Duodenal mucosa (tissue), 2 donors: ENCODE results near the gene TRPV4.

Experiments used
- H3K27ac ChIP-seq: one replicate; pipeline ENCODE4 v1.7.0; 2013; ENCODE audit warnings: low read depth, low read length
- H3K27me3 ChIP-seq, 2 donors: one replicate each; pipeline ENCODE4 v1.7.0; 2013; ENCODE audit warnings: low read length in 2 of 2, control low read depth in 1 of 2; ENCODE audit not compliant: insufficient read depth in 2 of 2, control insufficient read depth in 1 of 2
- H3K36me3 ChIP-seq, 2 donors: one replicate each; pipeline ENCODE4 v1.7.0; 2013; ENCODE audit warnings: low read length in 2 of 2, control low read depth in 1 of 2; ENCODE audit not compliant: insufficient read depth in 2 of 2, control insufficient read depth in 1 of 2
- H3K4me1 ChIP-seq, 2 donors: one replicate each; pipeline ENCODE4 v1.7.0; 2013; ENCODE audit warnings: low read length in 2 of 2, control low read depth in 1 of 2; ENCODE audit not compliant: insufficient read depth in 2 of 2, control insufficient read depth in 1 of 2
- H3K4me3 ChIP-seq, 2 donors: one replicate each; pipeline ENCODE4 v1.7.0; 2013; ENCODE audit warnings: low read length in 2 of 2, low read depth in 1 of 2
- H3K9ac ChIP-seq, 2 donors: one replicate each; pipeline ENCODE4 v1.7.0; 2013; ENCODE audit warnings: low read length in 2 of 2, low read depth in 1 of 2
- H3K9me3 ChIP-seq, 2 donors: one replicate each; pipeline ENCODE4 v1.7.0; 2013; ENCODE audit warnings: low read length in 2 of 2, control low read depth in 1 of 2; ENCODE audit not compliant: control insufficient read depth in 1 of 2

Gene TRPV4

DNA sequence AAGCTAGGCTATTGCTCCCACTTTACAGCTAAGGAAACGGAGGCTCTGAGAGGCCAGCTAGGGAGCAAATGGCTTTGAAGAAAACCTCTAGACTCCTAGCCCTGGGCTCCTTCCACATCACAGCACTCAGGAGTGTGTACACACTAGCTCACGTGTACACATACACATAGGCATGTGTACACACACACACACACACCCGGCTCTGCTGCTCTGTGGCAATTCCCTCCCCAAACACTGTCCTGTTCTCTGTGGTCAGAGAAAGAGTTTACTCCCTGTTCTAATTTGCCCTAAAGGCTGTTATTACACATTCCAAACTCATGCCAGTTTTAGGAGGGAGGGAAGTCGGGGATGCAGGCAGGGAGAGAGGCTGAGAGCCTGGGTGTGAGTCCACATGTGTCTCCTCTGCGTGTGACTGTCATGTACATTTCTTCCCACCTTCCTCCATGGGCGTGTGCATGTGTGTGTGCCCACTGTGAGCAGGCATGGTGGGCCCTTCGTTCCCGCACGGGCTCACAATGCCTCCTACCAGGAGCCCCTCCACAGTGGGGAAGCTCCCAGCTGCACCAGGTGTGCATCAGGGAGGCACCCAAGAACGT, 14.2 kb downstream of the TRPV4 start:
- H3K9ac ChIP-seq, result no peak overlapping the region

DNA sequence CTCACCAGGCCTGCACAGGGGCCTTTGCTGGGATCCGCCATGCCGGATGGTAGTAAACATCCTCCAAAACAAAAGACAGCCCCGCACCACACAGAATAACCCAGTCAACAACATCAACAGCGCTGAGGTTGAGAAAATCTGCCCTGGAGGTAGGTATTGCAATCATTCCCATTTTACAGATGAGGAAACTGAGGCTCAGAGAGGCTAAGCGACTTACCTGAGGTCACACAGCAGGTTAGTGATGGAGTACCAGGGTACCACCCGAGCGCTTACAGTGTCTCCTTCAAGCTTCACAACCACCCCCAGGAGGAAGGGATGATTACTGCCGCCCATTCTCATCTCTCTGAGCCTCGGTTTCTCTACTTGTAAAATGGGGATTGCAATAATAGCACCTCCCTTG, 14.9 kb downstream of the TRPV4 start:
- Histone ChIP-seq H3K4me3 (no peak overlapping the region), H3K36me3 (no peaks in the 10 kb centered on the region), H3K4me1 (peaks cover 6 to 8% of the 10 kb centered on the region in 2 donors), H3K9ac (no peak overlapping the region), H3K27ac (no peak overlapping the region), H3K9me3 (no peaks in the 10 kb centered on the region), H3K27me3 (peaks cover 0 to 7% of the 10 kb centered on the region in 2 donors)

More for the DNA sequence above, 14.2 kb downstream of the TRPV4 start:
- Histone ChIP-seq H3K27ac (no peak overlapping the region), H3K27me3 (peaks cover 0 to 7% of the 10 kb centered on the region in 2 donors), H3K4me1 (peaks cover 11 to 14% of the 10 kb centered on the region in 2 donors), H3K4me3 (no peak overlapping the region), H3K9me3 (no peaks in the 10 kb centered on the region), H3K36me3 (no peaks in the 10 kb centered on the region)

GRCh38 chr12:109817627-109818231, 15.5 kb downstream of the TRPV4 start:
- Histone ChIP-seq H3K4me3 (no peak overlapping the region), H3K9me3 (no peaks in the 10 kb centered on the region), H3K27ac (no peak overlapping the region), H3K27me3 (peaks cover 0 to 7% of the 10 kb centered on the region in 2 donors), H3K9ac (no peak overlapping the region), H3K36me3 (no peaks in the 10 kb centered on the region), H3K4me1 (peaks cover under 1 to 3% of the 10 kb centered on the region in 2 donors)

DNA sequence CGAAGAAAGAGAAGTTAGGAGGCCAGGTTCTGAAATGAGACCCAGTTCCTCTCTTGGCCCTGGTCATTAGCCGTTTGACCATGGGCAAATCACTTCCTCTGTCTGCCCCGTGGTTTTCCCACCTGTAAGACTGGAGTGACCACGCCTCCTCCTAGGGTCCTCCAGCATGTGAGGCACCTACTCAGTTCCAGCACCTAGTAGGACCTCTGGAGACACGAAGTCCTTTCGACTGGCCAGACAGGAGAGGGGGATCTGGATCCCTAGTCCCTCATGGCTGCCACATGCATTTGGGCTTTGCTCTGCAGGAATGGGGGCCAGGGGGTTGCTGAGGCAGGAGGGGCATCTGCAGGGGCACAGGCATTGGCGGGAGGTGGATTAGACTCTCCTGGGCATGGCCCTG, 16.3 kb downstream of the TRPV4 start:
- Histone ChIP-seq H3K27ac (no peak overlapping the region), H3K36me3 (no peaks in the 10 kb centered on the region), H3K9ac (no peak overlapping the region), H3K27me3 (peaks cover 0 to 7% of the 10 kb centered on the region in 2 donors), H3K4me3 (no peak overlapping the region), H3K4me1 (no peaks in the 10 kb centered on the region), H3K9me3 (no peaks in the 10 kb centered on the region)

DNA sequence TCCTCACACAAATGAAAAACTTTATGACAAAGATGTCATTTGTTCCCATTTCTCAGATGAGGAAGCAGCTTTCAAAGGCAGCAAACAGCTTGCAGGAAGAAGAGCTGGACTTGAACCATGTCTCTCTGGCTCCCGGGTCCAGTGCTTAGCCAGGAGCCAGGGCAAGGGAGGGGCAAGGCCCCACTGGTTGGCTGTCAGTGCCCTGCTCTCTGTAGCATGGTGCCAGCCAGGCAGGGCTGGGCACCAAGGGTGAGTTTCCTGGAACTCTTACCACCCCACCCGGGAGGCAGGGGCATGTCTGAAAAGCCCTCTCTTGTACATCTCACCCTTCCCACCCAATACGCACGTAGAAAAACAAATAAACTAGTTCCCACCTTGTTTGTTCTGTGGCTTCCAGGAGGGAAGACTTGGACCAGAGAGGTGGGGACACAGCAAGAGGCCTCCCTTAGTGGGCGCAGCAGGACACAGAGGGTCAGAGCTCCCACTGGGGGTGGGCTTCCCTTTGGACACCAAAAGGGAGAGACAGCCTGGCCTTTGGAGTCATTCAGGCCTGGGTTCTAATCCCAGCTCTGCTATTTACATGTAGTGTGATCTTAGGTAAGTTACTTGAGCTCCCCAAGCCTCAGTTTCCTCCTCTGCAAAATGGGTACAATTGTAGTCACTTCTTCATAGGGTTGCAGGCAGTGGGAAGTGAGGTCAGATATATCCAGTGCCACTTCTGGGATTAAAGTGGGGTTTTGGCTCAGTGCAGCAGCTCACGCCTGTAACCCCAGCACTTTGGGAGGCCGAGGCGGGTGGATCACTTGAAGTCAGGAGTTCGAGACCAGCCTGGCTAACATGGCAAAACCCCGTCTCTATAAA, 17.2 kb downstream of the TRPV4 start:
- H3K36me3 ChIP-seq, result no peaks in the 10 kb centered on the region
- H3K9ac ChIP-seq, result no peak overlapping the region
- peaks cover 0 to 7% of the 10 kb centered on the region in 2 donors for H3K27me3 ChIP-seq
- H3K4me1 ChIP-seq, result no peaks in the 10 kb centered on the region
- H3K27ac ChIP-seq, result no peak overlapping the region
- no peaks in the 10 kb centered on the region for H3K9me3 ChIP-seq
- no peak overlapping the region for H3K4me3 ChIP-seq

DNA sequence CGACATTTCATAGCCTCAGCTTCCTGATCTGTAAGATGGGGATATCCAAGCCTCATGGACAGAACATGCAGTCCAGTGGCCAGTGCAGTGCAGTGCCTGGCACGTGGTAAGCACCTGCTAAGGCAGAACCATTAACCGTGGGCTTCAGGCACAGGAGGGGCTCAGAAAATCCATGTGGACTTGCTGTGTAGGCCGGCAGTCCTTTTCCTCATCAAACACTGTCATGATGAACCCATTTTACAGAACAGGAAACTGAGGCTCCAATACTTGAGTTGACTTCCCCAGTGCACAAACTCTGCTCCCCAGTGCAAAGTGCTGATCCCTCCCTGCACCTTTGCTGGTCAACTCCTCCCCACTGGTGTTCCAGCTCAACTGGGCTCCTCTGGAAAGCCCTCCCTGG, 18.0 kb downstream of the TRPV4 start:
- no peak overlapping the region for H3K27ac ChIP-seq
- H3K4me1 ChIP-seq, result no peaks in the 10 kb centered on the region
- no peaks in the 10 kb centered on the region for H3K36me3 ChIP-seq
- no peaks in the 10 kb centered on the region for H3K9me3 ChIP-seq
- no peak overlapping the region for H3K4me3 ChIP-seq
- peaks cover 0 to 7% of the 10 kb centered on the region in 2 donors for H3K27me3 ChIP-seq
- H3K9ac ChIP-seq, result no peak overlapping the region

- Histone ChIP-seq H3K27ac (no peak overlapping the region), H3K4me1 (no peaks in the 10 kb centered on the region), H3K9me3 (no peaks in the 10 kb centered on the region), H3K4me3 (no peak overlapping the region), H3K27me3 (peaks cover 0 to 7% of the 10 kb centered on the region in 2 donors), H3K9ac (no peak overlapping the region), H3K36me3 (no peaks in the 10 kb centered on the region)
Measured at GRCh38 chr12:109814600-109815150, 18.5 kb downstream of the TRPV4 start.

- Histone ChIP-seq H3K4me3 (no peak overlapping the region), H3K9ac (no peak overlapping the region), H3K27me3 (peaks cover 0 to 2% of the 10 kb centered on the region in 2 donors), H3K27ac (no peak overlapping the region), H3K36me3 (no peaks in the 10 kb centered on the region), H3K4me1 (no peaks in the 10 kb centered on the region), H3K9me3 (no peaks in the 10 kb centered on the region)
Measured at GRCh38 chr12:109813810-109814416, 19.3 kb downstream of the TRPV4 start.

- Histone ChIP-seq H3K9me3 (no peaks in the 10 kb centered on the region), H3K9ac (no peak overlapping the region), H3K4me3 (no peak overlapping the region), H3K36me3 (no peaks in the 10 kb centered on the region), H3K4me1 (no peaks in the 10 kb centered on the region), H3K27me3 (no peaks in the 10 kb centered on the region), H3K27ac (no peak overlapping the region)
Measured at GRCh38 chr12:109811624-109811995, 21.6 kb downstream of the TRPV4 start.
